ENCODE data around the gene C17orf67.
"Not testable (repeated sequence)": the region's sequence is repeated elsewhere in the genome, so short reads cannot be mapped to it uniquely, and the experiment has no call there.

C17orf67 gene

GRCh38 chr17:56773124-56773523 lies 60.6 kb downstream of the C17orf67 start:
- DNase-seq (ENCODE audit: low read depth): no peak

- no peak for DNase-seq (ENCODE audit: low read depth)
Observed at GRCh38 chr17:56772442-56772841, 61.3 kb downstream of the C17orf67 start.

GRCh38 chr17:56771975-56772374 lies 61.7 kb downstream of the C17orf67 start:
- DNase-seq (ENCODE audit: low read depth): no peak

- no peak for DNase-seq (ENCODE audit: low read depth)
Observed at GRCh38 chr17:56771563-56771962, 62.2 kb downstream of the C17orf67 start.

DNA sequence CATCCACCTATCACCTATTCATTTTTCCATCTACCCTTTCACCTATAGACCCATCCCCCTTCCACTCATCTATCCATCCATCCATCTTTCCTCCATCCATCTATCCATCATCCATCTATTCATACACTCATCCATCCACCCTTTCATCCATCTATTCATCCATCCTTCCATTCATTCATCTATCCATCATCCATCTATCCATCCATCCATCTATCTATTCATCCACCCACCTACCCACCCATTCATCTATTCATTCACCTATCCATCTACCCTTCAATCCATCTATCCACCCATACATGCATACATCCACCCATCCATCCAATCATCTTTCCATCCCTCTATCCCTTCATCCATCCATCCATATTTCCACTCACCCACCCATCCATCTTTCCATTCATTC lies 63.3 kb downstream of the C17orf67 start:
- DNase-seq (ENCODE audit: low read depth): no peak

DNA sequence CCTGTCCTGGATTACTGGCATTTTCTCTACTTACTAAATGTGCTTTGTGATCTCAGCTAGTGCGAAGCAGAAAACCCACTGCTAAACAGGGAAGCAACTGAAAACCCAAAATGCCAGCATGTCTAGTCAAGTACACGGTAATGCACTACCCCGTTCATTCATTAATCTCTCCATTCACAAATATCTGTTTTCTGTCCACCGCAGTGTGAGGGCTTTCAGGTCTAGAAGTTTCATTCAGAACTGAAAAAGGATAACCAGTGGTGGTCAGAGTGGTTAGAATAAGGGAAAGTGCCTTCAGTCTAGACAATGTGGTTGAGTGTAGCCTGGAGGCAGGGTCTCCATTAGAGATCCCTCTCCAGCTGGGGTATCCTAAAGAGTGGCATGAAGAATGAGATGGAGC lies 68.3 kb downstream of the C17orf67 start:
- DNase-seq (ENCODE audit: low read depth): no peak

DNA sequence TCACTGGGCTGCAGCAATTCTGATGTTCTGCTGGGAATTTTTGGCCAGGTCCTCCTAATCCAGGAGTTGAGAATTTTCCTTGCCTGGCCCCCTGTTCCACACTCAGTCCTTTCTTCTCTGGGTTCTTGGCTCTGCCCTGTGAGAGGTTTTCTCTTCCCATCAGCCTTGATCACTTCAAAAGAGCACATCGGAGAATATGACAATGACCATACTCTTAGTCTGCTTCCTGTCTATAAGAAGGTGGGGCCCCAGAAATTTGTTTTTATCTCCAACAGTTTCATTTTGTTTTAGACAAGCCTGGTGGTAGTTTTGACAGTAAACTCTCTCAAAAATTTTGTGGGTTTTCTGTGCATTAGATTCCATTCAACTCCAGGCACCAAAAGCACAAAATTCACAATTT lies 70.7 kb downstream of the C17orf67 start:
- DNase-seq (ENCODE audit: low read depth): no peak

GRCh38 chr17:56762144-56762543 lies 71.6 kb downstream of the C17orf67 start:
- no peak for DNase-seq (ENCODE audit: low read depth)

- DNase-seq (ENCODE audit: low read depth): no peak
Observed at GRCh38 chr17:56761387-56761786, 72.3 kb downstream of the C17orf67 start.

DNA sequence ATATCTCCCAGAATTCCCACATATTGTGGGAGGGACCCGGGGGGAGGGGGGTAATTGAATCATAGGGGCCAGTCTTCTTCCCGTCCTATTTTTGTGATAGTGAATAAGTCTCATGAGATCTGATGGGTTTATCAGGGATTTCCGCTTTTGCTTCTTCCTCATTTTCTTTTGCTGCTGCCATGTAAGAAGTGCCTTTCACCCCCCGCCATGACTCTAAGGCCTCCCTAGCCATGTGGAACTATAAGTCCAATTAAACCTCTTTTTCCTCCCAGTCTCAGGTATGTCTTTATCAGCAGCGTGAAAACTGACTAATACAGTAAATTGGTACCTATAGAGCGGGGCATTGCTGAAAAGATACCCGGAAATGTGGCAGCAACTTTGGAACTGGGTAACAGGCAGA lies 76.1 kb downstream of the C17orf67 start:
- DNase-seq (ENCODE audit: low read depth): not testable (repeated sequence)

- DNase-seq (ENCODE audit: low read depth): peak; percentile 81
Observed at GRCh38 chr17:56756536-56756935, 77.2 kb downstream of the C17orf67 start.

GRCh38 chr17:56755310-56755709 lies 78.4 kb downstream of the C17orf67 start:
- DNase-seq (ENCODE audit: low read depth): no peak

- no peak for DNase-seq (ENCODE audit: low read depth)
Observed at GRCh38 chr17:56754523-56755208, 79.1 kb downstream of the C17orf67 start.

- no peak for DNase-seq (ENCODE audit: low read depth)
Observed at GRCh38 chr17:56752263-56752836, 81.4 kb downstream of the C17orf67 start.

DNA sequence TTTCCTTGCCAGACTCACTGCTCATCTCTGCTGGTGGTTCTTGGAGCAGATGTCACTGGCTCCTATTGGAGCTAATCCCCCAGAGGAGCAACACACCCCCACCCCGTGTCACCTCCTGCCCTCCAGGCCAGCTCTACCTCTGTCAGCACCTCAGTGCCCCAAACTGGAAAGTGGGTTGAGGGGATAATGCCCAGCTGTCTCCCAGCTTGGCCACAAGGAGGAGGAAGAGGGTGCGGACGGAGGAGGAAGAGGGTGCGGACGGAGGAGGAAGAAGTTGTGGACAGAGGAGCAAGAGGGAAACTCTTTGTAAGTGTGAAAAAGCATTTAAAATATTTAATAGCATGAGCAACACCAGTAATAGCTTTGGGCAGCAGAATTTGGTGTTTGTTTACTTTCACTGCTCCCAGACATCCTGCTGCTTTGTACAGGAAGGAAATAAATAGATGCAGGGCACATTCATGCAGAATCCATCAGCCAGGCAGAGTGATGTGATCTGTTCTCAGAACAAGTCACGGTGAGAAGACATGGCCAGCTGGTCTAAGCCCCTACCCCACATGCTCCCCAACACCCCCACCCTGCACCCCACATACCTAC lies 82.5 kb downstream of the C17orf67 start:
- DNase-seq (ENCODE audit: low read depth): no peak

GRCh38 chr17:56744721-56745120 lies 89.0 kb downstream of the C17orf67 start:
- DNase-seq (ENCODE audit: low read depth): no peak

DNA sequence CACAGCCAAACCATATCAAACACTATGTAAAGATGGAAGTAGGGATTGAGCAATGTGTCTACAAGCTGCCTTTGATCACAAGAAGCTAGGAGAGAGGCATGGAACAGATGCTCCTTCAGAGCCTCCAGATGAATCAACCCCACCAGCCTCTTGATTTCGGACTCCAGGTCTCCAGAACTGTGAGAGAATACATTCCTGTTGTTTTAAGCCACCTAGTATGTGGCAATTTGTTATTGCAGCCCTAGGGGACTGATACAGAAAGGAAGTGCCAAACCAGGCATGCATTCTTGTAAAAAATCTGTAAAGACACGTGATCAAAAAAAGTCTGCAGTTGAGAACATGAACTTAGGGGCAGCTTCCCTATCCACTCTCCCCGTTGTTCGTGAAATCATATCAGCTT lies 91.1 kb downstream of the C17orf67 start:
- no peak for DNase-seq (ENCODE audit: low read depth)
